HL-60/S4 (cell line): ENCODE results near the gene CHRNA1.

Experiments
- in situ Hi-C: fragments of 300-500 bp; cut with MboI; formaldehyde crosslinking; loops from 2 replicates; pipeline ENCODE4 v1.14.3; 2022; ENCODE audit warnings: low sequenced_read_pairs

The CHRNA1 gene

GRCh38 chr2:174762464-174762863 is 1.8 kb downstream of the CHRNA1 start:
- in situ Hi-C loops: loop anchor here (25.0 kb wide), 1 partner anchor 225 kb away; no protein-coding TSS in a partner anchor

GRCh38 chr2:174761837-174762236 is 2.4 kb downstream of the CHRNA1 start:
- in situ Hi-C loops: loop anchor here (25.0 kb wide), 1 partner anchor 225 kb away; no protein-coding TSS in a partner anchor

- in situ Hi-C loops: loop anchor here (25.0 kb wide), 1 partner anchor 226 kb away; no protein-coding TSS in a partner anchor
Measured at GRCh38 chr2:174760845-174761473, 3.3 kb downstream of the CHRNA1 start.

GRCh38 chr2:174759381-174760065 is 4.7 kb downstream of the CHRNA1 start:
- in situ Hi-C loops: loop anchor here (25.0 kb wide), 1 partner anchor 228 kb away; no protein-coding TSS in a partner anchor

- in situ Hi-C loops: loop anchor here (25.0 kb wide), 1 partner anchor 231 kb away; no protein-coding TSS in a partner anchor
Measured at GRCh38 chr2:174756743-174757142, 7.5 kb downstream of the CHRNA1 start.

GRCh38 chr2:174753038-174753633 is 11.1 kb downstream of the CHRNA1 start:
- in situ Hi-C loops: loop anchor here (25.0 kb wide), 1 partner anchor 234 kb away; no protein-coding TSS in a partner anchor

- in situ Hi-C loops: loop anchor here (25.0 kb wide), 1 partner anchor 235 kb away; no protein-coding TSS in a partner anchor
Measured at GRCh38 chr2:174752403-174753037, 11.8 kb downstream of the CHRNA1 start.

- in situ Hi-C loops: loop anchor here (25.0 kb wide), 1 partner anchor 236 kb away; no protein-coding TSS in a partner anchor
Measured at GRCh38 chr2:174750923-174751441, 13.3 kb downstream of the CHRNA1 start.

- in situ Hi-C loops: loop anchor here (25.0 kb wide), 1 partner anchor 238 kb away; no protein-coding TSS in a partner anchor
Measured at GRCh38 chr2:174749793-174750192, 14.5 kb downstream of the CHRNA1 start.

GRCh38 chr2:174748948-174749347 is 15.3 kb downstream of the CHRNA1 start:
- in situ Hi-C loops: no loop called here

GRCh38 chr2:174745142-174745541 is 19.1 kb downstream of the CHRNA1 start:
- in situ Hi-C loops: no loop called here

- in situ Hi-C loops: no loop called here
Measured at GRCh38 chr2:174744111-174744510, 20.2 kb downstream of the CHRNA1 start.

- in situ Hi-C loops: no loop called here
Measured at GRCh38 chr2:174740721-174741120, 23.6 kb downstream of the CHRNA1 start.

GRCh38 chr2:174738841-174739240 is 25.4 kb downstream of the CHRNA1 start:
- in situ Hi-C loops: no loop called here

- in situ Hi-C loops: no loop called here
Measured at GRCh38 chr2:174731546-174731945, 32.7 kb downstream of the CHRNA1 start.

- in situ Hi-C loops: no loop called here
Measured at GRCh38 chr2:174730698-174731018, 33.6 kb downstream of the CHRNA1 start.

- in situ Hi-C loops: no loop called here
Measured at GRCh38 chr2:174729797-174730697, 34.2 kb downstream of the CHRNA1 start.

GRCh38 chr2:174728096-174728495 is 36.2 kb downstream of the CHRNA1 start:
- in situ Hi-C loops: no loop called here

- in situ Hi-C loops: no loop called here
Measured at GRCh38 chr2:174726212-174726611, 38.1 kb downstream of the CHRNA1 start.
